ENCODE results near the gene LAMTOR1. TPM values are rescaled to one million over a fixed set of nuclear protein-coding genes. Genes with fewer than 3 reads are reported as not detected.
A peak's percentile ranks its signal among the peaks of the same experiment; 100 is the strongest.

LAMTOR1 gene
- total RNA-seq, 1 experiment from 2014 or later = 160 TPM

DNA sequence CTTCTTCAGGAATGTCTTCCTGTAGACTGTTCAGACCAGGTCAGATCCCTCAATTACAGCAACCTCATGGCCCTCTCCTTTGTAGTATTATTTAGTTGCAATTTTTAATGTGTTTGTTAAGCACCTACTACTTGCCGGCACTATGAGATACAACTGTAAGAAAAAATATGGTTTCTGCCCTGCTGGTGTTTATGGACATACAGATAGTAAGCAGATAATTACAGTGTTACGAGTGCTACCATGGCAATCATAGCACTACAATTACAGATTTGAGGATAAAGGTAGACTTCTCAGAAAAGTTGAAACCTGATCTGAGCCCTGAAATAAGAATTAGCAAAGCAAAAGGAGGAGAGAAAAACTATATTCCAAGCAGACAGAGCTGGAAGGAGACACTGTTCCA lies 19.7 kb downstream of the LAMTOR1 start:
- Histone ChIP-seq H4K20me1 (ENCODE audit: low read length) (peaks cover 6% of the 10 kb centered on the region; the same call in 1 of the 2 replicates), H3K4me2 (ENCODE audit: low read length) (no peak overlapping the region), H3K9ac (ENCODE audit: low read length) (no peak overlapping the region), H3K27me3 (ENCODE audit: low read length) (no peaks in the 10 kb centered on the region), H3K4me3 (ENCODE audit: low read length) (no peak overlapping the region), H3F3A (ENCODE audit: low read length, unreplicated experiment) (no peaks in the 10 kb centered on the region), H2AFZ (ENCODE audit: low read length) (no peak overlapping the region), H3K27ac (ENCODE audit: low read length) (no peak overlapping the region), H3K79me2 (ENCODE audit: low read length) (peaks cover 19% of the 10 kb centered on the region), H3K9me2 (replicated peaks; ENCODE audit: low read length) (no peaks in the 10 kb centered on the region), H3K9me3 (ENCODE audit: low read length) (no peaks in the 10 kb centered on the region), H3K4me1 (ENCODE audit: insufficient read depth, low read length) (peaks cover 24% of the 10 kb centered on the region), H3K36me3 (ENCODE audit: low read depth, low read length) (no peaks in the 10 kb centered on the region; the same call in 1 of the 2 replicates)
- CTCF ChIA-PET = no interaction called here
- ATAC-seq = no peak
- DNase-seq = no peak
- TF ChIP-seq, protein P1, sequence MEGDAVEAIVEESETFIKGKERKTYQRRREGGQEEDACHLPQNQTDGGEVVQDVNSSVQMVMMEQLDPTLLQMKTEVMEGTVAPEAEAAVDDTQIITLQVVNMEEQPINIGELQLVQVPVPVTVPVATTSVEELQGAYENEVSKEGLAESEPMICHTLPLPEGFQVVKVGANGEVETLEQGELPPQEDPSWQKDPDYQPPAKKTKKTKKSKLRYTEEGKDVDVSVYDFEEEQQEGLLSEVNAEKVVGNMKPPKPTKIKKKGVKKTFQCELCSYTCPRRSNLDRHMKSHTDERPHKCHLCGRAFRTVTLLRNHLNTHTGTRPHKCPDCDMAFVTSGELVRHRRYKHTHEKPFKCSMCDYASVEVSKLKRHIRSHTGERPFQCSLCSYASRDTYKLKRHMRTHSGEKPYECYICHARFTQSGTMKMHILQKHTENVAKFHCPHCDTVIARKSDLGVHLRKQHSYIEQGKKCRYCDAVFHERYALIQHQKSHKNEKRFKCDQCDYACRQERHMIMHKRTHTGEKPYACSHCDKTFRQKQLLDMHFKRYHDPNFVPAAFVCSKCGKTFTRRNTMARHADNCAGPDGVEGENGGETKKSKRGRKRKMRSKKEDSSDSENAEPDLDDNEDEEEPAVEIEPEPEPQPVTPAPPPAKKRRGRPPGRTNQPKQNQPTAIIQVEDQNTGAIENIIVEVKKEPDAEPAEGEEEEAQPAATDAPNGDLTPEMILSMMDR (conservative IDR thresholded peaks at IDR 0.05; ENCODE audit: low read depth, low read length) = no peak
- TF ChIP-seq EZH2phosphoT487 (IDR thresholded peaks at IDR 0.05; ENCODE audit: borderline replicate concordance, low read length) (no peak), EZH2 (IDR thresholded peaks at IDR 0.05; ENCODE audit: low read length, unreplicated experiment) (no peak)
- BruUV-seq (replicated peaks) = no TSS peak
- POLR2A ChIA-PET (ENCODE audit: unreplicated experiment) = no interaction called here
- intact Hi-C loops (cut with micrococcal nuclease) = no loop called here

DNA sequence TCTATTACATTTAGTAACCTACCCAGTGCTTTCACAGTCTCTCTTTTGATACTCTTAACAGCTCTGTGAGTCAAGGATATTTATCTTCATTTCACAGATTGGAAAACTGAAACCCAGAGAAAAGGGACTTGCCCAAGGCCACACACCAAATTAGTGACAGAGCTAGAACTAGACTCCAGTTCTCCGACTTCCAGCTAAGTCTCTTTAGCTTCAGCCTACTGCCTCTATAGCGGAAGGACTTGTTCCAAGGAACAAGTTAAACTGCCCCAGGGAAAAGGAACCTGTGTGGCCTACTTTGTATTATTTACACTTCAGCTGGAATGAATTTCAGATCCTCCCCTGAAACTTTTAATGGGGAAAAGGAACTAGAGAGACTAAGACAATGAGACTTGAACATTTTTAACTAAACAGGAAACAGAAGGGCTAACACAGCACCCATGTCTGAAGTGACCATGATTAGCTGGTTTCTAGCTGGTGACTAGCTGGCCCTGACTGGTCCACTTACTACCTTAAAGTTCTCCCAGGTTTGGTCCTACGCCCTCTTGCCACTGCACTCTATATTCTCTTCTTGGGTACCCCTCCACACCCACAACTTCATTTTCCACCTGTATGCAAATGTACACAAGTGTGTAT lies 21.2 kb downstream of the LAMTOR1 start:
- POLR2A ChIA-PET (ENCODE audit: unreplicated experiment) = interaction anchor here (0.5 kb wide), 1 partner anchor 38 kb away, joined by 3 read pairs; no protein-coding TSS in a partner anchor
- Histone ChIP-seq H3K4me2 (ENCODE audit: low read length) (peak overlapping the region; percentile 85), H3K9ac (ENCODE audit: low read length) (no peak overlapping the region), H3K27me3 (ENCODE audit: low read length) (no peaks in the 10 kb centered on the region), H3F3A (ENCODE audit: low read length, unreplicated experiment) (no peaks in the 10 kb centered on the region), H3K4me3 (ENCODE audit: low read length) (peak overlapping the region; percentile 86; the same call in 1 of the 2 replicates), H3K79me2 (ENCODE audit: low read length) (peaks cover 33% of the 10 kb centered on the region), H4K20me1 (ENCODE audit: low read length) (peaks cover 12% of the 10 kb centered on the region; the same call in 1 of the 2 replicates), H3K4me1 (ENCODE audit: insufficient read depth, low read length) (peaks cover 31% of the 10 kb centered on the region), H3K9me2 (replicated peaks; ENCODE audit: low read length) (no peaks in the 10 kb centered on the region), H2AFZ (ENCODE audit: low read length) (peak overlapping the region; percentile 93), H3K36me3 (ENCODE audit: low read depth, low read length) (no peaks in the 10 kb centered on the region), H3K27ac (ENCODE audit: low read length) (peak overlapping the region; percentile 69), H3K9me3 (ENCODE audit: low read length) (no peaks in the 10 kb centered on the region)
- CTCF ChIA-PET = interaction anchor here (0.6 to 1.4 kb wide), 2 partner anchors 10 to 49 kb away, joined by 4 to 5 read pairs; no protein-coding TSS in a partner anchor
- ATAC-seq (no peak), DNase-seq (peak; percentile 73)
- BruUV-seq (replicated peaks) = no TSS peak
- TF ChIP-seq EZH2phosphoT487 (IDR thresholded peaks at IDR 0.05; ENCODE audit: borderline replicate concordance, low read length) (no peak), EZH2 (IDR thresholded peaks at IDR 0.05; ENCODE audit: low read length, unreplicated experiment) (no peak)
- TF ChIP-seq, protein P1 (conservative IDR thresholded peaks at IDR 0.05; ENCODE audit: low read depth, low read length) = no peak
- intact Hi-C loops (cut with micrococcal nuclease) = loop anchor here (2.0 kb wide), 1 partner anchor 57 kb away; no protein-coding TSS in a partner anchor

DNA sequence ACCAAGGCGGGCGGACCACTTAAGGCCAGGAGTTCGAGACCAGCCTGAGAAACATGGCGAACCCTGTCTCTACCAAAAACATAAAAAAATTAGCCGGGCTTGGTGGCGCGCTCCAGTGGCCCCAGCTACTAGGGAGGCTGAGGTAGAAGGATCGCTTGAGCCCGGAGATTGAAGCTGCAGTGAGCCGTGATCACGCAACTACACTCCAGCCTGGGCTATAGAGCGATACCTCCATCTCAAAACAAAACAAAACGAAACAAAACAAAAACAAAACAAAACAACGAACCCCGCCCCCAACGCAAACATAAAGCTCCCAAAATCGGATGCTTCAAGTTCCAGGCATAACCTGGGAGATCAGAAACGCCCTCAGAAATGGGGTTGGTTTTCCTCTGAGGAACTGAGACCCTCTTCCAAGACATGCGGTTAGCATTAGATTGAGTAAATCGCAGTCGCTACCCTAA lies 21.9 kb downstream of the LAMTOR1 start:
- Histone ChIP-seq H3K9me2 (replicated peaks; ENCODE audit: low read length) (no peaks in the 10 kb centered on the region), H3K4me2 (ENCODE audit: low read length) (peak overlapping the region; percentile 85), H3K9me3 (ENCODE audit: low read length) (no peaks in the 10 kb centered on the region), H3K4me1 (ENCODE audit: insufficient read depth, low read length) (peaks cover 31% of the 10 kb centered on the region), H3K9ac (ENCODE audit: low read length) (peak overlapping the region; percentile 78), H3K36me3 (ENCODE audit: low read depth, low read length) (no peaks in the 10 kb centered on the region), H2AFZ (ENCODE audit: low read length) (peak overlapping the region; percentile 93), H3K27ac (ENCODE audit: low read length) (peak overlapping the region; percentile 69), H4K20me1 (ENCODE audit: low read length) (peaks cover 12% of the 10 kb centered on the region; the same call in 1 of the 2 replicates), H3K27me3 (ENCODE audit: low read length) (no peaks in the 10 kb centered on the region), H3F3A (ENCODE audit: low read length, unreplicated experiment) (no peaks in the 10 kb centered on the region), H3K4me3 (ENCODE audit: low read length) (peak overlapping the region; percentile 86), H3K79me2 (ENCODE audit: low read length) (peaks cover 41% of the 10 kb centered on the region)
- intact Hi-C loops (cut with micrococcal nuclease) = loop anchor here (2.0 kb wide), 1 partner anchor 56 kb away; no protein-coding TSS in a partner anchor
- DNase-seq (no peak), ATAC-seq (no peak)
- BruUV-seq (replicated peaks) = TSS peak; percentile 73
- CTCF ChIA-PET = interaction anchor here (1.4 kb wide), 1 partner anchor 10 kb away, joined by 4 read pairs; no protein-coding TSS in a partner anchor
- POLR2A ChIA-PET (ENCODE audit: unreplicated experiment) = no interaction called here
- TF ChIP-seq, protein P1 (conservative IDR thresholded peaks at IDR 0.05; ENCODE audit: low read depth, low read length) = no peak
- TF ChIP-seq EZH2phosphoT487 (IDR thresholded peaks at IDR 0.05; ENCODE audit: borderline replicate concordance, low read length) = no peak
- no peak for TF ChIP-seq EZH2 (IDR thresholded peaks at IDR 0.05; ENCODE audit: low read length, unreplicated experiment)
